Airway epithelial cell (primary cell): ENCODE results near the gene PARP15. TPM values are rescaled to one million over a fixed set of nuclear protein-coding genes. Genes with fewer than 3 reads are reported as not detected.

ENCODE experiments used
- total RNA-seq: library from RNA; depleted of rRNA; stranded (reverse); fragments of >200 nt; gene quantifications from 2 replicates; pipeline ENCODE4 v1.2.3, GENCODE V29; 2015

The PARP15 gene
- 0.07 and 0.19 TPM in 2 replicates for total RNA-seq

DNA sequence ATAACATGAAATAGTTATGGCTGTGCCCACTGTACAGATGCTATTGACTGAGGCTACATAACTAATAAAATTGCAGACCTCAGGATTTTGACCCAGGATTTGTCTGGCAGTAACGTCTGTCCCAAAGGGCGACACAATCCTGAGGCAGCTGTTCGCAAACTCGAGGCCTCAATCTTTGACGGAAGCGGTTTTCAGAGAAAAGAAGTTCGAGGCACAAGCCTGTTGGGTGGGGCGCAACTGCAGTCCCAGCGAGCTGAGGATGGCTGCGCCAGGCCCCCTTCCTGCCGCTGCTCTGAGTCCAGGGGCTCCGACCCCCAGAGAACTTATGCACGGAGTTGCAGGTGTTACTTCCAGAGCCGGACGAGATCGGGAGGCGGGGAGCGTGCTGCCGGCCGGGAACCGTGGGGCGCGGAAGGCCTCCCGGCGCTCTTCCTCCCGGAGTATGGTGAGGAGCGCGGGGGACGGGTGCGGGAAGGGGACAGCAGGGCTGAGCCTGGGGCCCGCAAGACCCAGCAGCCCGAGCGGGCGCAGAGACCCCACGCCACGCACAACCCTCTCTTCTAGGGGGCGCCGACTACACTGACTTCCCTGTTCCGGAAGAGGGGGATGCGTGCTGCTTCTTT is at the start of gene PARP15:
Gene PARP15, plus strand, starts transcription at position 242 of the 623 bp plus-strand sequence. Its CDS starts 18 bp downstream, at position 260.

DNA sequence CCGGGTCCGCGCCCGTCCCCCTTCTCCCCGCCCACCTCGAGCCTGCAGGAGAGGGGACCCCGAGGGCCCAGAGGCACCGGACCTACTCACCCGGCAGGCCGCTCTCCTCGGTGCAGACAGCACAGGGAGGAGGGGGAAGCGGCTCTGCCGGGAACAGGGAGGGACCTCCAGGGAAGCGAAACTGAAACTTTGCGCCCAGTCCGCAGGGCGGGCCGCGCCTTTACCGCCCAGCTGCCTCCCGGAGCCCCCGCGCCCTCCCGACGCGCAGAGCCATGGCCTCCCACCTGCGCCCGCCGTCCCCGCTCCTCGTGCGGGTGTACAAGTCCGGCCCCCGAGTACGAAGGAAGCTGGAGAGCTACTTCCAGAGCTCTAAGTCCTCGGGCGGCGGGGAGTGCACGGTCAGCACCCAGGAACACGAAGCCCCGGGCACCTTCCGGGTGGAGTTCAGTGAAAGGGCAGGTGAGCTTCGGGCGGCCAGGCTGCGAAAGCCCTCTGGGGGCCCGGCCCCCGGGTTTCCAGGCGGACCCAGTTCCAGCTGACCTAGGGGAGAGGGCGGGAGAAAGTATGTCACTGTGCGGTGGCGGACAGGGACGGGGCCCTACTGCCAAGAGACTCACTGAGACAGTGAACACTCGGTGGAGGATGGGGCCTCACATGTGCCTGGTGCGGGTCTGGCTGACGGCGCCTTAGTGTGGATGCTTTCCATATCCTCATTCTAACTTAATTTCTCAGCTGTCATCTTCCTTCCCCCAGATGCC is 13.1 kb upstream of the PARP15 start, which contains the start of the genes DTX3L and PARP9:
Gene DTX3L, plus strand, starts transcription at position 184 of the 758 bp plus-strand sequence. Its CDS starts 89 bp downstream, at position 273.
Gene PARP9, minus strand, starts transcription at position 146 of the 758 bp plus-strand sequence. CDS start 4,680 bp downstream, outside the sequence.

GRCh38 chr3:122680475-122681283 is 103.2 kb downstream of the PARP15 start, which contains the start of gene PARP14:
Gene PARP14, plus strand, starts transcription at chr3:122680839. Its CDS starts 45 bp downstream, at chr3:122680884.

Other genes starting within 250 kb of the PARP15 start
- gene MIX23, start 194.4 kb upstream of the PARP15 start, total RNA-seq = 35.0 and 42.8 TPM in 2 replicates
- gene FAM162A, start 193.5 kb upstream of the PARP15 start, total RNA-seq = 57.5 and 64.2 TPM in 2 replicates
- 1.6 and 1.8 TPM in 2 replicates for gene WDR5B, start 161.6 kb upstream of the PARP15 start, total RNA-seq
- gene KPNA1, start 62.7 kb upstream of the PARP15 start, total RNA-seq = 17.7 and 29.8 TPM in 2 replicates
- gene PARP9, start 13.3 kb upstream of the PARP15 start, total RNA-seq = 7.4 and 7.5 TPM in 2 replicates
- 5.2 and 7.5 TPM in 2 replicates for gene DTX3L, start 13.3 kb upstream of the PARP15 start, total RNA-seq
- gene PARP14, start 103.2 kb downstream of the PARP15 start, total RNA-seq = 6.7 and 8.7 TPM in 2 replicates
- 1.9 and 3.1 TPM in 2 replicates for gene HSPBAP1, start 216.2 kb downstream of the PARP15 start, total RNA-seq
- gene SLC49A4, start 217.4 kb downstream of the PARP15 start, total RNA-seq = 13.3 and 14.0 TPM in 2 replicates